Peyer's patch (tissue), 4 donors: ENCODE results near the gene WBP1L. TPM values are rescaled to one million over a fixed set of nuclear protein-coding genes. Genes with fewer than 3 reads are reported as not detected.
A peak's percentile ranks its signal among the peaks of the same experiment; 100 is the strongest.
"Not testable (repeated sequence)": the region's sequence is repeated elsewhere in the genome, so short reads cannot be mapped to it uniquely, and the experiment has no call there.

Source experiments
- DNase-seq, 3 donors: peaks; one replicate each; pipeline ENCODE4 v3.0.0-alpha.2; 2017 to 2019
- H3K27ac ChIP-seq, 4 donors: fragments of 200-600 bp; sonication (generic); one replicate each; pipeline ENCODE4 v1.5.1; 2016 to 2019
- H3K27me3 ChIP-seq, 2 donors: fragments of 200-600 bp; sonication (generic); one replicate each; pipeline ENCODE4 v1.5.1; 2019
- H3K36me3 ChIP-seq, 3 donors: fragments of 200-600 bp; sonication (generic); one replicate each; pipeline ENCODE4 v1.5.1; 2016 to 2019
- H3K4me1 ChIP-seq, 4 donors: fragments of 200-600 bp; sonication (generic); one replicate each; pipeline ENCODE4 v1.5.1; 2016 to 2019
- H3K4me3 ChIP-seq, 4 donors: fragments of 200-600 bp; sonication (generic); 1 replicate in 3 of 4; 2 replicates in 1 of 4; pipeline ENCODE4 v1.5.1; 2016 to 2019; ENCODE audit warnings: mild to moderate bottlenecking in 1 of 4
- H3K9me3 ChIP-seq, 4 donors: fragments of 200-600 bp; sonication (generic); one replicate each; pipeline ENCODE4 v1.5.1; 2016 to 2019; ENCODE audit warnings: mild to moderate bottlenecking in 1 of 4
- CTCF ChIP-seq, 6 experiments: fragments of 450-650 bp in 4 of 6; fragments of 200-600 bp in 2 of 6; sonication (generic) in 1 of 6; IDR thresholded peaks; one replicate each; pipeline ENCODE4 v1.5.1; 2017 to 2019; ENCODE audit warnings: antibody characterized with exemption in 6 of 6, mild to moderate bottlenecking in 3 of 6, moderate library complexity in 1 of 6
- POLR2A ChIP-seq, 2 donors: fragments of 450-650 bp; IDR thresholded peaks; one replicate each; pipeline ENCODE4 v1.5.1; 2017; ENCODE audit warnings: antibody characterized with exemption in 2 of 2, mild to moderate bottlenecking in 2 of 2, moderate library complexity in 2 of 2
- total RNA-seq, 4 donors: library from RNA; depleted of rRNA; stranded (reverse); fragments of >200 nt; gene quantifications; one replicate each; pipeline ENCODE4 v1.1.0, GENCODE V29; 2016

The WBP1L gene
- total RNA-seq, 4 donors from 2014 or later: 38.0 to 78.3 (median 65.8) TPM

GRCh38 chr10:102832248-102832647 lies 88.5 kb downstream of the WBP1L start:
- no peak overlapping the region for H3K27ac ChIP-seq
- DNase-seq: no peak

GRCh38 chr10:102832987-102833386 lies 89.2 kb downstream of the WBP1L start:
- no peak overlapping the region for H3K4me3 ChIP-seq
- H3K4me1 ChIP-seq: peaks cover 0 to 4% (median 0%) of the 10 kb centered on the region in 4 donors
- no peak for DNase-seq
- no peaks in the 10 kb centered on the region for H3K36me3 ChIP-seq
- TF ChIP-seq CTCF (IDR thresholded peaks at IDR 0.05) (no peak), POLR2A (IDR thresholded peaks at IDR 0.05) (no peak)
- no peaks in the 10 kb centered on the region for H3K27me3 ChIP-seq
- H3K27ac ChIP-seq: no peak overlapping the region
- peaks cover 0 to 10% (median 0%) of the 10 kb centered on the region in 4 donors for H3K9me3 ChIP-seq

More at GRCh38 chr10:102832248-102832647, 88.5 kb downstream of the WBP1L start:
- TF ChIP-seq POLR2A (IDR thresholded peaks at IDR 0.05) (no peak), CTCF (IDR thresholded peaks at IDR 0.05) (no peak)
- Histone ChIP-seq H3K36me3 (no peaks in the 10 kb centered on the region), H3K4me3 (no peak overlapping the region), H3K4me1 (peaks cover 0 to 4% (median 0%) of the 10 kb centered on the region in 4 donors), H3K27me3 (no peaks in the 10 kb centered on the region), H3K9me3 (peaks cover 0 to 3% (median 0%) of the 10 kb centered on the region in 4 donors)

GRCh38 chr10:102834143-102834542 lies 90.4 kb downstream of the WBP1L start:
- TF ChIP-seq CTCF (IDR thresholded peaks at IDR 0.05): no peak
- no peak for TF ChIP-seq POLR2A (IDR thresholded peaks at IDR 0.05)
- peaks cover 0 to 4% (median 0%) of the 10 kb centered on the region in 4 donors for H3K4me1 ChIP-seq

GRCh38 chr10:102835007-102835482 lies 91.3 kb downstream of the WBP1L start:
- Histone ChIP-seq H3K36me3 (no peaks in the 10 kb centered on the region), H3K27ac (no peak overlapping the region), H3K27me3 (no peaks in the 10 kb centered on the region), H3K4me3 (no peak overlapping the region), H3K4me1 (peaks cover 0 to 4% (median 0%) of the 10 kb centered on the region in 4 donors), H3K9me3 (peaks cover 0 to 18% (median 2%) of the 10 kb centered on the region in 4 donors)
- DNase-seq: peak; percentile 62 to 90 (median 72)
- no peak for TF ChIP-seq POLR2A (IDR thresholded peaks at IDR 0.05)
- peak; percentile 37 to 90 (median 85) for TF ChIP-seq CTCF (IDR thresholded peaks at IDR 0.05)

More at GRCh38 chr10:102834143-102834542, 90.4 kb downstream of the WBP1L start:
- H3K36me3 ChIP-seq: no peaks in the 10 kb centered on the region
- no peak overlapping the region for H3K4me3 ChIP-seq
- H3K27ac ChIP-seq: no peak overlapping the region
- H3K9me3 ChIP-seq: peaks cover 0 to 18% (median 2%) of the 10 kb centered on the region in 4 donors
- H3K27me3 ChIP-seq: no peaks in the 10 kb centered on the region
- no peak for DNase-seq

GRCh38 chr10:102837230-102837721 lies 93.5 kb downstream of the WBP1L start, which contains the start of gene CYP17A1:
Gene CYP17A1, minus strand, starts transcription at chr10:102837413. Its CDS starts 52 bp downstream, at chr10:102837361.
- H3K9me3 ChIP-seq: peaks cover 0 to 18% (median 2%) of the 10 kb centered on the region in 4 donors
- H3K4me3 ChIP-seq: no peak within 1 kb of the TSS
- peaks cover 0 to 4% (median 0%) of the 10 kb centered on the region in 4 donors for H3K4me1 ChIP-seq
- no peaks in the 10 kb centered on the region for H3K36me3 ChIP-seq
- no peak for DNase-seq
- TF ChIP-seq POLR2A (IDR thresholded peaks at IDR 0.05) (no peak), CTCF (IDR thresholded peaks at IDR 0.05) (no peak)
- no peak within 1 kb of the TSS for H3K27ac ChIP-seq
- H3K27me3 ChIP-seq: no peaks in the 10 kb centered on the region

GRCh38 chr10:102838276-102838927 lies 94.7 kb downstream of the WBP1L start:
- H3K27me3 ChIP-seq, DNase-seq, H3K4me1 ChIP-seq, H3K36me3 ChIP-seq, H3K4me3 ChIP-seq, H3K27ac ChIP-seq: not testable (repeated sequence)
- peaks cover 0 to 18% (median 2%) of the 10 kb centered on the region in 4 donors for H3K9me3 ChIP-seq
